Measurements from ENCODE around the gene ORMDL3. TPM values are rescaled to one million over a fixed set of nuclear protein-coding genes. Genes with fewer than 3 reads are reported as not detected.

ORMDL3 gene
- total RNA-seq, 1 donor from 2014 or later: 47.8 TPM

DNA sequence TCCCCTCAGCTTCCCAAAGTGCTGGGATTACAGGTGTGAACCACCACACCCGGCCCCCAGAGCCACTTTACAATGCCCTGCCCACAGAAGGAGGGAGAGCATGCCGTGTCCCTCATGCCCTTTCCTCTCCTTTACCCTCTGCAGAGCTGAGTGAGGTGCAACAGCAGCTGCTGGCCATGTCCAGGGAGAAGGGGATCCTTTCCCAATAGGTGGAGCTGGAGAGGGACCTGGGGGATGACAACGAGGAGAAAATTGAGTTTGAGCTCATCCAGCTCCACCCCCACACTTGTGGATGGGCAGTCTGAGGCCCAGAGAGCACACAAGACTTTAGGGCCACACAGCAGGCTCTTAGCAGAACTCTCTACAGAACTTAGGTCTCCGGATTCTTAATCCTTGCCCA, 27.5 kb upstream of the ORMDL3 start:
- no peaks in the 10 kb centered on the region for H3K9me3 Mint-ChIP-seq
- no peak overlapping the region for H3K27ac Mint-ChIP-seq (ENCODE audit: unreplicated experiment)
- DNase-seq (ENCODE audit: low read depth, low spot score): no peak
- no peaks in the 10 kb centered on the region for H3K27me3 Mint-ChIP-seq (ENCODE audit: low read depth)
- no peaks in the 10 kb centered on the region for H3K36me3 Mint-ChIP-seq (ENCODE audit: low read depth)
- H3K4me3 Mint-ChIP-seq: no peak overlapping the region
- H3K4me1 Mint-ChIP-seq: peaks cover 17% of the 10 kb centered on the region
- TF ChIP-seq, protein P1, sequence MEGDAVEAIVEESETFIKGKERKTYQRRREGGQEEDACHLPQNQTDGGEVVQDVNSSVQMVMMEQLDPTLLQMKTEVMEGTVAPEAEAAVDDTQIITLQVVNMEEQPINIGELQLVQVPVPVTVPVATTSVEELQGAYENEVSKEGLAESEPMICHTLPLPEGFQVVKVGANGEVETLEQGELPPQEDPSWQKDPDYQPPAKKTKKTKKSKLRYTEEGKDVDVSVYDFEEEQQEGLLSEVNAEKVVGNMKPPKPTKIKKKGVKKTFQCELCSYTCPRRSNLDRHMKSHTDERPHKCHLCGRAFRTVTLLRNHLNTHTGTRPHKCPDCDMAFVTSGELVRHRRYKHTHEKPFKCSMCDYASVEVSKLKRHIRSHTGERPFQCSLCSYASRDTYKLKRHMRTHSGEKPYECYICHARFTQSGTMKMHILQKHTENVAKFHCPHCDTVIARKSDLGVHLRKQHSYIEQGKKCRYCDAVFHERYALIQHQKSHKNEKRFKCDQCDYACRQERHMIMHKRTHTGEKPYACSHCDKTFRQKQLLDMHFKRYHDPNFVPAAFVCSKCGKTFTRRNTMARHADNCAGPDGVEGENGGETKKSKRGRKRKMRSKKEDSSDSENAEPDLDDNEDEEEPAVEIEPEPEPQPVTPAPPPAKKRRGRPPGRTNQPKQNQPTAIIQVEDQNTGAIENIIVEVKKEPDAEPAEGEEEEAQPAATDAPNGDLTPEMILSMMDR (conservative IDR thresholded peaks at IDR 0.05): no peak

DNA sequence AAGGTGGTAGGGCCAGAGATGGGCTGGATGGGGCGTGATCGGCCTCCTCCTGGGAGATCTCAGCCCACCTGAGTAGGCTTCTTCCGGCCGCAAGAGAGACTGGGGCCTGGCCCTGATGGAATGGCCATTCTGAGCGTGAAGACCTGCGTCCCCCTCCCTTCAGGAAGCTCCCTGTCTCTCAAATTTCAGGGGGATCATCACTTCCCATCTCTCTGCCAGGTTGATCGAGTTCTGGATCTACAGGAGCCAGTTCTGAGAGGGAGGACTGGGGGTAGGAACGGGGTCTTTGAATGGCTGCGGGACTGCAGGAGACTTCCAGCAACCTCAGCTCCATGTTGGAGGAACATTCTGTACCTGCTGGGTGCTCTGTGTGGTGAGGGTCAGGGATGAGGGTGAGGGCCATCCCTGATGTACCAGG, 26.1 kb upstream of the ORMDL3 start:
- Mint-ChIP-seq H3K27ac (ENCODE audit: unreplicated experiment) (peak overlapping the region; percentile 35), H3K36me3 (ENCODE audit: low read depth) (no peaks in the 10 kb centered on the region)

DNA sequence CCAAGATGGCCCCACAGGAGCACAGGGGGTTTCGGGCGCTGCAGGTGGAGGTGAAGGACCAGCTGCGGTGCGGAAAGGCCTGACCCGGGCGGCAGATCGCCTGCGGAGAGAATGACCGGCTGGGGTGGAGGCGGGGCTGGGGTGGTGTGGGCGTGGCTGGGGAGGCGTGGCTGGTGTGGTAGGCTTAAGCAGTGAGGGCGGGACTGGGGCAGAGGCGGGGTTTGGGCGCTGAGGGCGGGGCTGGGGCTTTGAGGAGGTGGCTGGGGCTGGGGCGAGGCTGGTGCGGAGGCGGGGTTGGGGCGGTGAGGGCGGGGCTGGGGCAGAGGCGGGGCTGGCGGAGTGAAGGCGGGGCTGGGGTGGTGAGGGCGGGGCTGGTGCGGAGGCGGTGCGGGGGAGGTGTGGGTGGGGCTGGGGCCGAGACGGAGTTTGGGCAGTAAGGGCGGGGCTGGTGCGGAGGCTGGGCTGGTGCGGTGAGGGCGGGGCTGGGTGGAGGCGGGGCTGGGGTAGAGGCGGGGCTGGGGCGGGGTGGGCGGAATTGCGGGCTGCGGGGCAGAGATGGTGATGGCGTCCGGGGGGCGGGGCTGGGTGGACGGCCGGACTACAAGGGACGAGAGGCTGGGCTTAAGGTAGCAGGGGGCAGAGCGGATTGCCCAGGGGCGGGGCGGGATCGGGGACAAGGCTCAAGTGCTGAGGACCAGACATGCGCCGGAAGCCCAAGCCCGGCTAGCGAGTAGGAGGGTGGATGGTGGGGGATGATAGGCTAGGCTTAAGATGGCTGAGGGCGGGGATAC, 25.5 kb upstream of the ORMDL3 start:
- H3K27ac Mint-ChIP-seq (ENCODE audit: unreplicated experiment): peak overlapping the region; percentile 35
- peak overlapping the region; percentile 68 for H3K4me3 Mint-ChIP-seq
- TF ChIP-seq, protein P1 (conservative IDR thresholded peaks at IDR 0.05): no peak

More for the DNA sequence above, 26.1 kb upstream of the ORMDL3 start:
- H3K9me3 Mint-ChIP-seq: no peaks in the 10 kb centered on the region
- no peak for DNase-seq (ENCODE audit: low read depth, low spot score)
- H3K27me3 Mint-ChIP-seq (ENCODE audit: low read depth): no peaks in the 10 kb centered on the region
- peaks cover 26% of the 10 kb centered on the region for H3K4me1 Mint-ChIP-seq
- TF ChIP-seq, protein P1 (conservative IDR thresholded peaks at IDR 0.05): no peak
- H3K4me3 Mint-ChIP-seq: peak overlapping the region; percentile 68

DNA sequence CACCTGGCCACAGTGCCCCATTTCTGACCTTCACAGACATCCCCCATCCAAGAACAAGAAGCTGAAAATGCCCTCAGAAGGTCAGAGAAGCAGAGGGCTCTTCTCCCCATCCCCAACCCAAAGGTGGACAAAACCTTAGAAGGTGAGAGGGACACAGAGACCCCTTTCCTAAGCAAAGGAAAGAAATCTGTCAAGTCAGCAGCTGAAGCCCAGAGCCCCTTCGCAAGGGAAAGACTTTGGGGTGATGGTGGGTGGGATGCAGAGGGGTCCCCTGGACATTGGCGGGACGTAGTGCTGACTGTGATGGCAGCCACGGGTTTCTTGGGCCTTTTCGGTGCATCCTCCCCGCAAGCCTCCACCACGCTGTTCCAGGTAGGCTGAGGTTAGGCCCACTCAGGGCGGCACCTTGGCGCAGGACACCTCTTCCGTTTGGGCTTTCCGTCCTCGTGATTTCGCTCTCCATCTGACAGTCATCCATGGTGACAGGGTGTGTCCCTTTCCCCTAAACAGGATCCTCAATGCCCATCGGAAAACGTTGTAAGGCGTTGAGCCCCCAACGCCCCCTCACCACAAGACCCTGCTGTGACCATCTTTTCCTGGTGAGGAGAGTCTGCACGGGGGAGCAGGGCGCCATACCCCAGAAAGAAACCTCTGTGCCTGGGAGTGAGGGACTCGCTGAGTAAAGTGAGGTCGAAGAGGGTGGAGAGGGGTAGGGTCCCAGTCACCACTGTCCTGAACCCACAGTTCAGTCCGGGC, 24.7 kb upstream of the ORMDL3 start:
- Mint-ChIP-seq H3K36me3 (ENCODE audit: low read depth) (no peaks in the 10 kb centered on the region), H3K27me3 (ENCODE audit: low read depth) (no peaks in the 10 kb centered on the region), H3K4me1 (peaks cover 35% of the 10 kb centered on the region), H3K9me3 (no peaks in the 10 kb centered on the region), H3K4me3 (no peak overlapping the region), H3K27ac (ENCODE audit: unreplicated experiment) (no peak overlapping the region)
- DNase-seq (ENCODE audit: low read depth, low spot score): no peak
- TF ChIP-seq, protein P1 (conservative IDR thresholded peaks at IDR 0.05): no peak

More for the DNA sequence above, 25.5 kb upstream of the ORMDL3 start:
- Mint-ChIP-seq H3K27me3 (ENCODE audit: low read depth) (no peaks in the 10 kb centered on the region), H3K36me3 (ENCODE audit: low read depth) (no peaks in the 10 kb centered on the region), H3K4me1 (peaks cover 29% of the 10 kb centered on the region), H3K9me3 (no peaks in the 10 kb centered on the region)
- peak; percentile 91 for DNase-seq (ENCODE audit: low read depth, low spot score)

DNA sequence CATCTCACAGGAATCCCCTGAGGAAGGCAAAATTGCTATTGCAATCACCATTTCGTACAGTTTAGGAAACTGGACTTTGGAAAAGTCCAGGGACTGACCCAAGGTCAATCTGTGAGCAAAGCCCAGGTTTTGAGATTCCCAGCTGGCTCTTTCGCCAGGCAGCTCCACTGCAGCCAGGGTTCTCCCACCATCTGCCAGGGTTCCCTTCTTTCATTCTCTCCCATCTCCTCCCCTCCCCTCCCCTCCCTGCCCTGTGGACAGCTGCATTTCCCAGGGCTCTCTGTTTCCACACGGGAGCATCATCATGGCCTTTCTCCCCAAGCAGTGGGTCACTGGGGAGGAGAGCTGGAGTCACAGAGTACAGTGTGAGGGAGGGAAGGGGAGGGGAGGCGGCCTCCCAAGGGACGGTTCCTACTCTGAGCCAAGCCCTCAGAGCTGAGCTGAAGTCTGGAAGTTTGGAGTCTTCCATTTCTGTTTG, 23.5 kb upstream of the ORMDL3 start:
- Mint-ChIP-seq H3K36me3 (ENCODE audit: low read depth) (no peaks in the 10 kb centered on the region), H3K4me3 (no peak overlapping the region), H3K4me1 (peaks cover 35% of the 10 kb centered on the region), H3K27me3 (ENCODE audit: low read depth) (no peaks in the 10 kb centered on the region), H3K27ac (ENCODE audit: unreplicated experiment) (no peak overlapping the region), H3K9me3 (no peaks in the 10 kb centered on the region)
- TF ChIP-seq, protein P1 (conservative IDR thresholded peaks at IDR 0.05): no peak
- no peak for DNase-seq (ENCODE audit: low read depth, low spot score)

All from neural crest cell (in vitro differentiated cells).